Right hindlimb (tissue), 1 donor: Measurements from ENCODE around the gene PCDHGA5.
"Not testable (repeated sequence)": the region's sequence is repeated elsewhere in the genome, so short reads cannot be mapped to it uniquely, and the experiment has no call there.

ENCODE experiments used
- DNase-seq: peaks from one replicate; pipeline ENCODE4 v3.0.0-alpha.2; 2018

PCDHGA5 gene

GRCh38 chr5:141388661-141389060, 24.7 kb downstream of the PCDHGA5 start:
- DNase-seq = no peak

GRCh38 chr5:141389153-141390042, 25.4 kb downstream of the PCDHGA5 start:
- DNase-seq = no peak

- DNase-seq = no peak
Measured at GRCh38 chr5:141392429-141393198, 28.7 kb downstream of the PCDHGA5 start, which contains the start of gene PCDHGA8. Gene PCDHGA8, plus strand, starts transcription at chr5:141392633. Its CDS starts 181 bp downstream, at chr5:141392814.

GRCh38 chr5:141393267-141393666, 29.3 kb downstream of the PCDHGA5 start:
- DNase-seq = no peak

GRCh38 chr5:141394401-141395187, 30.6 kb downstream of the PCDHGA5 start:
- DNase-seq = not testable (repeated sequence)

- DNase-seq = not testable (repeated sequence)
Measured at GRCh38 chr5:141397756-141398551, 34.0 kb downstream of the PCDHGA5 start, which contains the start of gene PCDHGB5. Gene PCDHGB5, plus strand, starts transcription at chr5:141397947. Its CDS starts 181 bp downstream, at chr5:141398128.

- DNase-seq = no peak
Measured at GRCh38 chr5:141398608-141399007, 34.6 kb downstream of the PCDHGA5 start.

GRCh38 chr5:141399555-141400258, 35.7 kb downstream of the PCDHGA5 start:
- no peak for DNase-seq

- peak; percentile 34 for DNase-seq
Measured at GRCh38 chr5:141402553-141403243, 38.7 kb downstream of the PCDHGA5 start, which contains the start of gene PCDHGA9. Gene PCDHGA9, plus strand, starts transcription at chr5:141402778. Its CDS starts 175 bp downstream, at chr5:141402953.

- no peak for DNase-seq
Measured at GRCh38 chr5:141403387-141403786, 39.4 kb downstream of the PCDHGA5 start.

- peak; percentile 46 for DNase-seq
Measured at GRCh38 chr5:141407790-141408505, 44.0 kb downstream of the PCDHGA5 start, which contains the start of gene PCDHGB6. Gene PCDHGB6, plus strand, starts transcription at chr5:141408021. Its CDS starts 182 bp downstream, at chr5:141408203.

GRCh38 chr5:141409598-141410306, 45.8 kb downstream of the PCDHGA5 start:
- no peak for DNase-seq

GRCh38 chr5:141411575-141411974, 47.6 kb downstream of the PCDHGA5 start:
- DNase-seq = no peak

GRCh38 chr5:141412854-141413539, 49.0 kb downstream of the PCDHGA5 start, which contains the start of gene PCDHGA10:
Gene PCDHGA10, plus strand, starts transcription at chr5:141412987. Its CDS starts 189 bp downstream, at chr5:141413176.
- DNase-seq = no peak

- no peak for DNase-seq
Measured at GRCh38 chr5:141413540-141414069, 49.6 kb downstream of the PCDHGA5 start.

- not testable (repeated sequence) for DNase-seq
Measured at GRCh38 chr5:141414548-141415274, 50.7 kb downstream of the PCDHGA5 start.

- not testable (repeated sequence) for DNase-seq
Measured at GRCh38 chr5:141415275-141415618, 51.3 kb downstream of the PCDHGA5 start.
